Right lobe of liver (tissue), 6 donors: ENCODE data around the gene BRPF3. TPM values are rescaled to one million over a fixed set of nuclear protein-coding genes. Genes with fewer than 3 reads are reported as not detected.

Experiments used
- ATAC-seq, 4 donors: fragments of 200-7000 bp; cut with Tn5 transposase; one replicate each; pipeline ENCODE4 v1.9.1; 2020; ENCODE audit warnings: mild to moderate bottlenecking in 4 of 4, moderate library complexity in 4 of 4
- DNase-seq, 3 donors: peaks; one replicate each; pipeline ENCODE4 v3.0.0-alpha.2; 2020
- H3K27ac ChIP-seq, 3 donors: fragments of 200-600 bp; one replicate each; pipeline ENCODE4 v1.8.0; 2022
- H3K27me3 ChIP-seq, 2 donors: fragments of 200-600 bp; one replicate each; pipeline ENCODE4 v1.8.0; 2022
- H3K36me3 ChIP-seq, 4 donors: fragments of 200-600 bp; sonication (generic) in 1 of 4; one replicate each; pipeline versions ENCODE4 v1.5.1 to v1.8.0; 2017 to 2022; ENCODE audit warnings: control low read depth in 1 of 4
- H3K4me1 ChIP-seq, 4 donors: fragments of 200-600 bp; sonication (generic) in 1 of 4; one replicate each; pipeline versions ENCODE4 v1.5.1 to v1.8.0; 2017 to 2022; ENCODE audit warnings: control low read depth in 1 of 4
- H3K4me3 ChIP-seq, 3 donors: fragments of 200-600 bp; one replicate each; pipeline ENCODE4 v1.8.0; 2022
- H3K9me3 ChIP-seq, 4 donors: fragments of 200-600 bp; sonication (generic) in 1 of 4; one replicate each; pipeline versions ENCODE4 v1.5.1 to v1.8.0; 2017 to 2022; ENCODE audit warnings: control low read depth in 1 of 4
- CTCF ChIP-seq, 4 donors: fragments of 200-600 bp in 3 of 4; fragments of 450-650 bp in 1 of 4; IDR thresholded peaks; one replicate each; pipeline versions ENCODE4 v1.5.1 to v1.8.0; 2016 to 2022; ENCODE audit warnings: antibody characterized with exemption in 4 of 4, mild to moderate bottlenecking in 2 of 4
- POLR2A ChIP-seq: fragments of 450-650 bp; IDR thresholded peaks from one replicate; pipeline ENCODE4 v1.6.1; 2017; ENCODE audit warnings: antibody characterized with exemption, mild to moderate bottlenecking
- WGBS: methylation state at CpG from one replicate; pipeline ENCODE4 v1.1.6; 2018; ENCODE audit warnings: low coverage, low lambda C conversion rate; ENCODE audit not compliant: insufficient coverage; ENCODE audit errors: missing lambda C conversion rate; 5-methylcytosine and 5-hydroxymethylcytosine counted together
- intact Hi-C, 2 donors: fragments of 100-400 bp; cut with DNase I; formaldehyde crosslinking; loops; one replicate each; pipeline versions ENCODE4 v1.11.2 to v1.14.1; 2022
- total RNA-seq, 6 experiments: library from RNA; depleted of rRNA in 2 of 6; stranded (reverse); fragments of >200 nt in 2 of 6; fragmentation: NEBNext Ultra II Directional in 3 of 6; extraction: Animal tissue kit (Norgen Biotek cat#: 25700) in 3 of 6; gene quantifications; one replicate each; pipeline versions ENCODE4 v1.1.0 to v1.2.4, GENCODE V29; 2016 to 2023
- donor health status: DM: no; HTN: yes; CAD: no.
- donor health status: DM: no; HTN: no; CAD: no.
- donor health status: DM: no; HTN: no; CAD: no.
- donor health status: DM: no; HTN: yes; CAD: no.
- donor health status: DM: no; HTN: yes; CAD: no.

Gene BRPF3
- total RNA-seq, 6 experiments from 2014 or later = 14.2 to 20.8 (median 18.6) TPM

DNA sequence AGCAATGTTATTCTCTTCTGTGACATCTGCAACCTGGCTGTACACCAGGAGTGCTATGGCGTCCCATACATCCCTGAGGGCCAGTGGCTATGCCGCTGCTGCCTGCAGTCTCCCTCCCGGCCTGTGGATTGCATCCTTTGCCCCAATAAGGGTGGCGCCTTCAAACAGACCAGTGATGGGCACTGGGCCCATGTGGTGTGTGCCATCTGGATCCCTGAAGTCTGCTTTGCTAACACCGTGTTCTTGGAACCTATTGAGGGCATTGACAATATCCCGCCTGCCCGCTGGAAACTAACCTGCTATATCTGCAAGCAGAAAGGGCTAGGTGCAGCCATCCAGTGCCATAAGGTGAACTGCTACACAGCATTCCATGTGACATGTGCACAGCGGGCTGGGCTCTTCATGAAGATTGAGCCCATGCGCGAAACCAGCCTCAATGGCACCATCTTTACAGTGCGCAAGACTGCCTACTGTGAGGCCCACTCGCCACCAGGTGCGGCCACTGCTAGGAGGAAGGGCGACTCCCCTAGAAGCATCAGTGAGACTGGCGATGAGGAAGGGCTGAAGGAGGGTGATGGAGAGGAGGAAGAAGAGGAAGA, 4.6 kb downstream of the BRPF3 start:
- H3K36me3 ChIP-seq = peaks cover 0 to 36% (median 16%) of the 10 kb centered on the region in 4 donors
- no peaks in the 10 kb centered on the region for H3K9me3 ChIP-seq
- H3K27ac ChIP-seq = no peak overlapping the region
- H3K4me3 ChIP-seq = no peak overlapping the region
- ATAC-seq (no peak), DNase-seq (no peak)
- H3K4me1 ChIP-seq = peaks cover 0 to 6% (median 0%) of the 10 kb centered on the region in 4 donors
- no peaks in the 10 kb centered on the region for H3K27me3 ChIP-seq
- WGBS = 98% methylated on average over 5 of the region's 15 CpGs
- no peak for TF ChIP-seq POLR2A
- TF ChIP-seq CTCF (IDR thresholded peaks at IDR 0.05) = no peak
- intact Hi-C loops = no loop called here

DNA sequence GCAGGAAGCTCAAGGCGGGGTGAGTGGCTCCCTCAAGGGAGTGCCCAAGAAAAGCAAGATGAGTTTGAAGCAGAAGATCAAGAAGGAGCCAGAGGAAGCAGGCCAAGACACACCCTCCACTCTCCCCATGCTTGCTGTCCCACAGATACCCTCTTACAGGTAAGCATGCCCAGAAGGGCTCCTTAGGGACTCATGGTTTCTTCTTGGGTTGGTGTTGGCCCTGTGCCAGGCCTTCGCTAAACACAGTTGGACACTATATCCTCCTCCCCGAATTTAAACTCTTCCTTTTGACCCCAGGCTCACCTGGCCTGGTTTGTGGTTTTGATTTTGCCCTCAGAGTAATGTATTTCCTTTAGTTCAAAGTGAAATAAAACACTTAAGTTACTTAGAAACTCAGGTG, 5.1 kb downstream of the BRPF3 start:
- Histone ChIP-seq H3K27ac (no peak overlapping the region), H3K4me1 (peaks cover 0 to 6% (median 0%) of the 10 kb centered on the region in 4 donors), H3K36me3 (peaks cover 0 to 41% (median 16%) of the 10 kb centered on the region in 4 donors), H3K27me3 (no peaks in the 10 kb centered on the region), H3K4me3 (no peak overlapping the region), H3K9me3 (no peaks in the 10 kb centered on the region)
- TF ChIP-seq POLR2A (no peak), CTCF (IDR thresholded peaks at IDR 0.05) (no peak)
- intact Hi-C loops = no loop called here
- 34% methylated on average over 3 of the region's 3 CpGs for WGBS
- ATAC-seq (no peak), DNase-seq (no peak)

DNA sequence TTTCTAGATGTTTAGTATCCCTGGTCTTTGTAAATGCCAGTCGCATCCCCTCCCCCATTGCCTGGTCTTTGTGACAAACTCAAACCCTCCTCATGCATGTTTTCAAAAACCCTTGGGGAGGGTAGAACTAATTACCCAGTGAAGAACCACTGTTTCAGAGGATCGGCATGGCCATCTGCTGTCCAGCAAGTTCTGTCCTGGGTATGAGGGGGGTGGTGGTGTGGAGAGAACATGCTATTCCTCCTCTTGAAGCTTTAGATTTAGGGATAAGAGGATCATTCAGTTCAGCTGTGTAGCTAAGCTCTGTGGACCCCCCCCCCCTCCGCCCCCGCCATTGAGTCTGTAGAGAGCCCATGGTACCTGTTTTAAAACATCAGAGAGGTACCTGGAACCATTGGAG, 5.6 kb downstream of the BRPF3 start:
- DNase-seq = no peak
- no peak for TF ChIP-seq CTCF (IDR thresholded peaks at IDR 0.05)
- no peak for TF ChIP-seq POLR2A
- 67% methylated on average over 1 of the region's 4 CpGs for WGBS
- H3K27me3 ChIP-seq = no peaks in the 10 kb centered on the region
- intact Hi-C loops = no loop called here
- no peak overlapping the region for H3K4me3 ChIP-seq
- H3K9me3 ChIP-seq = no peaks in the 10 kb centered on the region
- H3K4me1 ChIP-seq = peaks cover 0 to 6% (median 0%) of the 10 kb centered on the region in 4 donors
- peaks cover 2 to 44% (median 18%) of the 10 kb centered on the region in 4 donors for H3K36me3 ChIP-seq
- no peak overlapping the region for H3K27ac ChIP-seq
- no peak for ATAC-seq

- Histone ChIP-seq H3K36me3 (peaks cover 2 to 65% (median 26%) of the 10 kb centered on the region in 4 donors), H3K27me3 (no peaks in the 10 kb centered on the region), H3K4me1 (no peaks in the 10 kb centered on the region), H3K27ac (no peak overlapping the region), H3K9me3 (no peaks in the 10 kb centered on the region), H3K4me3 (no peak overlapping the region)
- ATAC-seq = peak in 2 of 4 donors; percentile 12 to 30
- no peak for DNase-seq
- WGBS = 68% methylated on average over 10 of the region's 10 CpGs
- no peak for TF ChIP-seq POLR2A
- TF ChIP-seq CTCF (IDR thresholded peaks at IDR 0.05) = no peak
- intact Hi-C loops = no loop called here
Measured at GRCh38 chr6:36204068-36204753, 7.7 kb downstream of the BRPF3 start.
